HEK293T (cell line): ENCODE results near the gene TPMT.

Experiments used
- ARNT ChIP-seq: fragments of 450-650 bp; IDR thresholded peaks from 2 replicates; pipeline ENCODE4 v1.6.1; 2017; ENCODE audit warnings: mild to moderate bottlenecking
- FOXK2 ChIP-seq: fragments of 450-650 bp; IDR thresholded peaks from 2 replicates; pipeline ENCODE4 v1.6.1; 2016; ENCODE audit warnings: mild to moderate bottlenecking
- HDGF ChIP-seq: fragments of 450-650 bp; IDR thresholded peaks from 2 replicates; pipeline ENCODE4 v1.6.1; 2017; ENCODE audit warnings: antibody characterized with exemption, borderline replicate concordance
- L3MBTL2 ChIP-seq: fragments of 450-650 bp; conservative IDR thresholded peaks from 2 replicates; pipeline ENCODE4 v1.6.1; 2016; ENCODE audit warnings: mild to moderate bottlenecking
- NFRKB ChIP-seq: fragments of 450-650 bp; IDR thresholded peaks from 2 replicates; pipeline ENCODE4 v1.6.1; 2016; ENCODE audit warnings: mild to moderate bottlenecking, moderate library complexity
- SP1 ChIP-seq: fragments of 450-650 bp; IDR thresholded peaks from 2 replicates; pipeline ENCODE4 v1.6.1; 2017

DNA sequence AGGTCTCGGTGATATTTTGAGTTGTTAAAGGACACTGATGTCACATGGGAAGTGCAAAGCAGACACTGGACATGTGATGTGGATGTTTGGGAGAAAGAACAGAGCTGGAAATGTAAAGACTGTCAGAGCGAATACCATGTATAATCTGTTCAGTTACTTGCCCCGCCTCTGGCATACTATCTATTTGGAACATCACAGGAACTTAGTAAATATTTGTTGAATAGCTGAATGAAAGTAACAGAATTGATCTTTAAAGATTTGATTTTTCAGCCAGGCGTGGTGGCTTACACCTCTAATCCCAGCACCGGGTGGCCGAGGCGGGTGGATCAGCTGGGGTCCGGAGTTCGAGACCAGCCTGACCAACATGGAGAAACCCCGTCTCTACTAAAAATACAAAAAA lies 18.6 kb downstream of the TPMT start:
- TF ChIP-seq NFRKB (no peak), SP1 (no peak), FOXK2 (no peak), L3MBTL2 (no peak), HDGF (no peak), ARNT (no peak)
